ENCODE data around the gene RABL6.
"Not testable (repeated sequence)": the region's sequence is repeated elsewhere in the genome, so short reads cannot be mapped to it uniquely, and the experiment has no call there.

Gene RABL6

GRCh38 chr9:136761545-136761981 is 46.2 kb upstream of the RABL6 start:
- no peak for DNase-seq (ENCODE audit: low read depth)
- no peak for TF ChIP-seq CTCF (IDR thresholded peaks at IDR 0.05; ENCODE audit: control insufficient read depth, insufficient read depth, low read depth, low read length, missing control alignments)
- H3K4me3 ChIP-seq (ENCODE audit: control insufficient read depth, low read depth, low read length) = no peak overlapping the region

- DNase-seq (ENCODE audit: low read depth) = no peak
- H3K4me3 ChIP-seq (ENCODE audit: control insufficient read depth, low read depth, low read length) = no peak overlapping the region
- no peak for TF ChIP-seq CTCF (IDR thresholded peaks at IDR 0.05; ENCODE audit: control insufficient read depth, insufficient read depth, low read depth, low read length, missing control alignments)
Measured at GRCh38 chr9:136762221-136762691, 45.5 kb upstream of the RABL6 start.

GRCh38 chr9:136762915-136763648 is 44.7 kb upstream of the RABL6 start:
- no peak for TF ChIP-seq CTCF (IDR thresholded peaks at IDR 0.05; ENCODE audit: control insufficient read depth, insufficient read depth, low read depth, low read length, missing control alignments)
- H3K4me3 ChIP-seq (ENCODE audit: control insufficient read depth, low read depth, low read length) = no peak overlapping the region
- no peak for DNase-seq (ENCODE audit: low read depth)

GRCh38 chr9:136763649-136764035 is 44.1 kb upstream of the RABL6 start:
- TF ChIP-seq CTCF (IDR thresholded peaks at IDR 0.05; ENCODE audit: control insufficient read depth, insufficient read depth, low read depth, low read length, missing control alignments) = no peak
- no peak for DNase-seq (ENCODE audit: low read depth)
- no peak overlapping the region for H3K4me3 ChIP-seq (ENCODE audit: control insufficient read depth, low read depth, low read length)

GRCh38 chr9:136764301-136764891 is 43.4 kb upstream of the RABL6 start, which contains the start of gene LCN15:
TSS of gene LCN15 (minus strand) at chr9:136764518. CDS start at chr9:136764488, 30 bp downstream.
- no peak for TF ChIP-seq CTCF (IDR thresholded peaks at IDR 0.05; ENCODE audit: control insufficient read depth, insufficient read depth, low read depth, low read length, missing control alignments)
- no peak within 1 kb of the TSS for H3K4me3 ChIP-seq (ENCODE audit: control insufficient read depth, low read depth, low read length)
- DNase-seq (ENCODE audit: low read depth) = no peak

- H3K4me3 ChIP-seq (ENCODE audit: control insufficient read depth, low read depth, low read length) = no peak overlapping the region
- DNase-seq (ENCODE audit: low read depth) = no peak
- TF ChIP-seq CTCF (IDR thresholded peaks at IDR 0.05; ENCODE audit: control insufficient read depth, insufficient read depth, low read depth, low read length, missing control alignments) = no peak
Measured at GRCh38 chr9:136765041-136765440, 42.7 kb upstream of the RABL6 start.

GRCh38 chr9:136765745-136766409 is 41.9 kb upstream of the RABL6 start:
- DNase-seq (ENCODE audit: low read depth); H3K4me3 ChIP-seq (ENCODE audit: control insufficient read depth, low read depth, low read length): not testable (repeated sequence)

All from AG09309 (cell line).